ENCODE results near the gene LOC101059915.

- TF ChIP-seq, protein P1, sequence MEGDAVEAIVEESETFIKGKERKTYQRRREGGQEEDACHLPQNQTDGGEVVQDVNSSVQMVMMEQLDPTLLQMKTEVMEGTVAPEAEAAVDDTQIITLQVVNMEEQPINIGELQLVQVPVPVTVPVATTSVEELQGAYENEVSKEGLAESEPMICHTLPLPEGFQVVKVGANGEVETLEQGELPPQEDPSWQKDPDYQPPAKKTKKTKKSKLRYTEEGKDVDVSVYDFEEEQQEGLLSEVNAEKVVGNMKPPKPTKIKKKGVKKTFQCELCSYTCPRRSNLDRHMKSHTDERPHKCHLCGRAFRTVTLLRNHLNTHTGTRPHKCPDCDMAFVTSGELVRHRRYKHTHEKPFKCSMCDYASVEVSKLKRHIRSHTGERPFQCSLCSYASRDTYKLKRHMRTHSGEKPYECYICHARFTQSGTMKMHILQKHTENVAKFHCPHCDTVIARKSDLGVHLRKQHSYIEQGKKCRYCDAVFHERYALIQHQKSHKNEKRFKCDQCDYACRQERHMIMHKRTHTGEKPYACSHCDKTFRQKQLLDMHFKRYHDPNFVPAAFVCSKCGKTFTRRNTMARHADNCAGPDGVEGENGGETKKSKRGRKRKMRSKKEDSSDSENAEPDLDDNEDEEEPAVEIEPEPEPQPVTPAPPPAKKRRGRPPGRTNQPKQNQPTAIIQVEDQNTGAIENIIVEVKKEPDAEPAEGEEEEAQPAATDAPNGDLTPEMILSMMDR (IDR thresholded peaks at IDR 0.05 in 4 of 5, conservative IDR thresholded peaks at IDR 0.05 in 1 of 5) = no peak
- TF ChIP-seq POLR2A (IDR thresholded peaks at IDR 0.05) = no peak
Measured at GRCh38 chrX:71629467-71629866, 37.9 kb upstream of the LOC101059915 start.
